DMS153 treated with DMSO at 0.1 percent for 48 hours (cell line): ENCODE data around the gene NOD1.
A peak's percentile ranks its signal among the peaks of the same experiment; 100 is the strongest.
"Not testable (repeated sequence)": the region's sequence is repeated elsewhere in the genome, so short reads cannot be mapped to it uniquely, and the experiment has no call there.

ENCODE experiments used
- DNase-seq: peaks from one replicate; lab custom pipeline; 2025; ENCODE audit not compliant: unreplicated experiment; lab: John Stamatoyannopoulos, UW

Gene NOD1

GRCh38 chr7:30423788-30424505 is 54.6 kb downstream of the NOD1 start:
- DNase-seq: no peak

DNA sequence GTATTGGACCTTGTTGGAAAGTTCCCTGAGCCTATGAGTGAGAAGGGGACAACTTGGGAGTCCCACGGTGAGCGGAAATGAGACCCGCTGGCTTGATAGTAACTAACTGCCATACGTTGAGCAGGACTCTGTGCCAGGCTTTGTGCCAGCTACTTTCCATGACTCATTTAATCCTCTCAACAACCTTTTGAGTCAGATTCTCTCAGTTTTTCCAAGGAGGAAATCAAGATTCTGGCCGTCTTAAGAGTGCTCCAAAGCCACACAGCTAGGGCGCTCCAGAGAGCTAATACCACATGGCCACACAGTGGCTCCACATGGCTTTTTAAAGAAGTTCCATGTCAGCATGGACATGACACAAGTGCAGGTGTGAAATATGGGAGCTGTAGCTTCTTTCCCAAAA is 55.7 kb downstream of the NOD1 start:
- DNase-seq: no peak

GRCh38 chr7:30421647-30422196 is 56.9 kb downstream of the NOD1 start:
- no peak for DNase-seq

GRCh38 chr7:30420662-30421061 is 57.9 kb downstream of the NOD1 start:
- DNase-seq: peak; percentile 55

GRCh38 chr7:30420080-30420479 is 58.5 kb downstream of the NOD1 start:
- not testable (repeated sequence) for DNase-seq

DNA sequence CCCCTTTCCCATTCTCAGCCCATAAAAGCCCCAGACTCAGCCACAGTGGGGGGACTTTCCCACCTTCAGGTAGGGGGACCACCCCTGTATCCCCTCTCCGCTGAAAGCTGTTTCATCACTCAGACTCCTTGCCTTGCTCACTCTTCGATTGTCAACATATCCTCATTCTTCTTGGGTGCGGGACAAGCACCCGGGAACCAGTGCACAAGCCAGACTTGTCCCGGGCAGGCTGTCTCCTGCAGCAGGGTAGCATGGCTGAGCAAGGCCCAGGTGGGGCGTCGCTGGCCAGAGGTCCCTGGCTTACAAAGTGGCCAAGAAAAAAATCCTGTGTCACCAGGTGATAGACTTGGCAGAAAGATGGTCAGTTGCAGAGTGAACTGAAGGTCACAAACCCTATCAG is 64.7 kb downstream of the NOD1 start:
- no peak for DNase-seq

- DNase-seq: peak; percentile 40
Observed at GRCh38 chr7:30412782-30413504, 65.6 kb downstream of the NOD1 start.

DNA sequence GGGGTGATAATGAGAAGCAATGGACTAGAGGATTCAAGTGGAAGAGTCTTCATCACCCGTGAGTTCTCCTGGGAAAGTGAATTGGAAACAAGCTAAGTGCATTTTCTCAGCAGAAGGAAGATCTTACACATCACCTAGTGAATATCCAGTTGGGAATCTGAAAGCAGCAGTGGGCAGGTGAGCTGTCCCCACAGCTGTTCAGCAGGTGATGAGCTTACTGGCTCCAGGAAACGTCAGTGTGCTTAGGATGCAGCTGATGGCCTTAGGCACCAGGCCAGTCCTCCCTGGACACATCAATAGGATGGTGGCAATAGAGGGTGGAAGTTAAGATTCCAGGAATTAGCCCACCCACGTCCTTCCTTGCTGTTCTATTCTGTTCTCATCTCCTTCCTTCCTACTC is 66.7 kb downstream of the NOD1 start:
- no peak for DNase-seq

DNA sequence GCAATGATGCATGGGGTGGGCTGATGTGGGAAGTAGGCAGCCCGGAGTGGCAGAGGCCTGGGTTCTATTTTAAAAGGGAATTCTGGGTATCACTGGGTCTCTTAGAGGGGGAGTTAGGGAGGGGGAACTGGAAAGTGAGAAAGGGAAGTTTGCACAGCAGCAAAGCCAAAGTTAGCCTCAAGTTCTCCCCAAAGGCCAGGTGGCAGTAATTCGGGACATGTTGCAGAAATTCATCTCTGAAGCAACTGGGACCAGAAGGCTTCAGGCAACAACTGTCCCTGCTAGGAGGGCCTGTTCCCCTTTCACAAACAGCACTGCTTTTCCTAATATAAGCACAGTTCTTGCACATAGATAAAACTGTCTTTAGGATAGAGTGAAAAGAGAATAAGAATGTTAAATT is 67.4 kb downstream of the NOD1 start:
- no peak for DNase-seq

GRCh38 chr7:30406664-30407425 is 71.7 kb downstream of the NOD1 start:
- DNase-seq: no peak

- DNase-seq: no peak
Observed at GRCh38 chr7:30405179-30405578, 73.4 kb downstream of the NOD1 start.

DNA sequence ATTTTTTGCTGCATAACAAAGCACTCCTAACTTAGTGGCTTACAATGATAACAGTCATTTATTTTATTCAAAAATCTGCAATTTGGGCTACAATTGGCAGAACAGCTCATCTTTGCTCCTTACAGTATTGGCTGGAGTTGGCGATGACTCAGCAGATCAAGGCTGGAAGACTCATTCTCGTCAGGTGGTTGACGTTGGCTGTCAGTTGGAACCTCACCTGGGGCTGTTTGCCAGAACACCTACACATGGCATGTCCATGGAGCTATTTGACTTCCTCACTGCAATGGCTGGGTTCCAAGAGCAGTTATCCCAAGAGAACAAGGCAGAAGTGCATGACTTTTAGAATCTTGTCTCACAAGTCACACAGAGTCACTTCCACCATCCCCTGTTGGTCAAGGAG is 75.1 kb downstream of the NOD1 start:
- no peak for DNase-seq

DNA sequence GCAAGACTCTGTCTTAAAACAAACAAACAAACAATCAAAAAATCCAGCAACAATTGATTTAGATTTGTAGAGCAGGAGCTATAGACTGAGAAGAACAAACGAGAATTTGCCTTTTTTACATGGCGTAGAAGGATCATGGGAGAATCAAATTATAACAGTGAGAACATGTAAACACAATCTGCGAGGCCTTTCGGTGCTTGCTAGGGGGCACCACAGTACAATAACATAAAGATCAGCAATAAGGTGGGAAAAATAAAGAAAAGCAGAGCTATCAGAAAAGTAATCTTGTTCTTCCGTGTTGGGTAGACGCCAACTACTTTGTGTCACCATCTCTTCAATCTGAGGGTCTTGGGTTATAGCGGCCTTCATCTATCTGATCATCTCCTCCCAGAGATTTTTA is 82.2 kb downstream of the NOD1 start:
- DNase-seq: no peak

DNA sequence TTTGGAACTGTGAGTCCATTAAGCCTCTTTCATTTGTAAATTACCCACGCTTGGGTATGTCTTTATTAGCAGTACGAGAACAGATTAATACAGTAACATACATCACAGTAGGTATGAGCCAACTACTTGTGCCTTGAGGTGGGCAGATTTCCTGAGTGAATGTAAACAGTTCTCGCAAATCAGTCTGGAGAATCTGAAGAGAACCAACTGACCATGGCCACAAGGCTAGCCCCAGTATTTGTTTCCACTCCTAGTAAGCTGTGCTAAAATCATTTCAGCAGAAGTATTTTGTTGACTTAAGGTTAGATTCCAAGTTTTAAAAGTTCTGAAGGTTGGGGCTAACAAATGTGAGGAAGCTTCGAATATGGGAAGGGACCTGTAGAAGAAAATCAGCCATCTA is 82.9 kb downstream of the NOD1 start:
- DNase-seq: no peak

DNA sequence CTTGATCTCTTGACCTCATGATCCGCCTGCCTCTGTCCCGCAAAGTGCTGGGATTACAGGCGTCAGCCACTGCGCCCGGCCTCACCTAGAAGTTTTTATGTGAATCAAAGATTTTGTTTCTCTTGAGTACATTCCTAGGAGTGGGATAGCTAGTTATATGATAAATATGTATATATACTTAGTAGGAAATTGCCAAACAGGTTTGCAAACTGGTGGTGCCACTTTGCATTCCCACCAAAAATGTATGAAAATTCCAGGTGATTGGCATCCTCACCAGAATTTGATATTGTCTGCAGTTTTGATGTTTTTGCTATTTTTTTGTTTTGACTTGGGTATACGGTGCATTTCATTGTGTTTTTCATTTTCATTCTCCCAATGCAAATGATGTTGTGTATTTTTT is 86.8 kb downstream of the NOD1 start:
- no peak for DNase-seq

- DNase-seq: no peak
Observed at GRCh38 chr7:30390736-30391636, 87.6 kb downstream of the NOD1 start.

DNA sequence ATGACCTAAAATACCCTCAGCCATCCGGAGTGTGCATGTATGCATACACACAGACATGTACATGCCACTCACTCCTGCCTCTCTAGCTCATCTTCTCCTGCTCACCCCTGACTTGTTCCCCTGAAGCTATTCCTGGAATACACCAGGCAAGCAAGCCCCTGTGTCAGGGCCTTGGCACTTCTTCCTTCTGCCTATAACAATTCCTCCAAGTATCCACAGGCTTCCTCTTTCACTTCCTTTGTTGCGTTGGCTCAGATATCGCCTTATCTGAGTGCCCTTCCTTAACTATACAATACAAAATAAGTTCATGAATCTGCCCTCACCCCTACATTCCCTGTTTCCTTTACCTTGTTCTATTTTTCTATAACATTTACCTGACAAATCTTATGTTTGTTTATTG is 88.8 kb downstream of the NOD1 start:
- DNase-seq: no peak

GRCh38 chr7:30382607-30383006 is 96.0 kb downstream of the NOD1 start:
- no peak for DNase-seq

DNA sequence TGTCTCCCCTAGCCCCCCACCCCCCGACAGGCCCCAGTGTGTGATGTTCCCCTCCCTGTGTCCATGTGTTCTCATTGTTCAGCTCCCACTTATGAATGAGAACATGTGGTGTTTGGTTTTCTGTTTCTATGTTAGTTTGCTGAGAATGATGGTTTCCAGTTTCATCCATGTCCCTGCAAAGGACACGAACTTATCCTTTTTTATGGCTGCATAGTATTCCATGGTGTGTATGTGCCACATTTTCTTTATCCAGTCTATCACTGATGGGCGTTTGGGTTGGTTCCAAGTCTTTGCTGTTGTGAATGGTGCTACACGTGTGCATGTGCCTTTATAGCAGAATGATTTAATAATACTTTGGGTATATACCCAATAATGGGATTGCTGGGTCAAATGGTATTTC is 97.8 kb downstream of the NOD1 start:
- DNase-seq: not testable (repeated sequence)

- DNase-seq: no peak
Observed at GRCh38 chr7:30380294-30380693, 98.3 kb downstream of the NOD1 start.

- no peak for DNase-seq
Observed at GRCh38 chr7:30379741-30380140, 98.8 kb downstream of the NOD1 start.
